Measurements from ENCODE around the gene GAREM2. TPM values are rescaled to one million over a fixed set of nuclear protein-coding genes. Genes with fewer than 3 reads are reported as not detected.

Gene GAREM2
- total and polyA plus RNA-seq, 12 donors: 0.55 to 2.3 (median 1.1) TPM

DNA sequence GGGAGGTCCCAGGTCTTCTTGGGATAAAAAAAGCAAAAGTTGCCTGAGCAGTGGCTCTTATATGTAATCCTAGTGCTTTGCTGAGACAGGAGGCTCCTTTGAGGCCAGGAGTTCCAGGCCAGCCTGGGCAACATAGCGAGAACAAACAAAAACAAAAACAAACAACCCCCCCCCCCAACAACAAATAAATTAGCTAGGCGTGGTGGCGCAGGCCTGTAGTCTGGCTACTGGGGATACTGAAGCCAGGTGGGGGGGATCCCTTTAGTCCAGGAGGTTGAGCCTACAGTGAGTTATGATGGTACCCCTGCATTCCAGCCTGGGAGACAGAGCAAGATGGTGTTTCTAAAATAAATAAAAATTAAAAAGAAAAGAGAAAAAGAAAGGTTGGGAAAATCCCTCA, 5.4 kb downstream of the GAREM2 start:
- DNase-seq: no peak
- intact Hi-C loops (cut with DNase I): no loop called here
- no peak for TF ChIP-seq CTCF (IDR thresholded peaks at IDR 0.05)
- no peak for ATAC-seq
- H3K27me3 ChIP-seq: peaks cover 10 to 40% (median 26%) of the 10 kb centered on the region in 7 donors
- WGBS, 2 donors: 92 to 99% methylated on average over 3 of the region's 3 CpGs
- no peak overlapping the region for H3K27ac ChIP-seq
- peaks cover 6 to 28% (median 18%) of the 10 kb centered on the region in 9 donors for H3K4me1 ChIP-seq
- H3K9me3 ChIP-seq: no peaks in the 10 kb centered on the region
- H3K4me3 ChIP-seq: peak overlapping the region in 7 of 10 donors; percentile 57 to 72 (median 62)
- no peaks in the 10 kb centered on the region for H3K36me3 ChIP-seq

GRCh38 chr2:26178746-26179436, 6.0 kb downstream of the GAREM2 start:
- H3K36me3 ChIP-seq: no peaks in the 10 kb centered on the region
- H3K9me3 ChIP-seq: no peaks in the 10 kb centered on the region
- peak overlapping the region; percentile 28 to 72 (median 60) for H3K4me3 ChIP-seq
- H3K27me3 ChIP-seq: peaks cover 4 to 34% (median 19%) of the 10 kb centered on the region in 7 donors
- TF ChIP-seq CTCF (IDR thresholded peaks at IDR 0.05): peak in 2 of 9 donors; percentile 8 to 13
- intact Hi-C loops (cut with DNase I): no loop called here
- peak; percentile 41 to 64 (median 60) for ATAC-seq
- H3K27ac ChIP-seq: peak overlapping the region in 5 of 10 donors; percentile 7 to 55 (median 41)
- DNase-seq: peak in 1 of 2 donors; percentile 41
- WGBS, 2 donors: 2% methylated on average over 41 to 46 of the region's 48 CpGs
- peaks cover 6 to 23% (median 11%) of the 10 kb centered on the region in 9 donors for H3K4me1 ChIP-seq

DNA sequence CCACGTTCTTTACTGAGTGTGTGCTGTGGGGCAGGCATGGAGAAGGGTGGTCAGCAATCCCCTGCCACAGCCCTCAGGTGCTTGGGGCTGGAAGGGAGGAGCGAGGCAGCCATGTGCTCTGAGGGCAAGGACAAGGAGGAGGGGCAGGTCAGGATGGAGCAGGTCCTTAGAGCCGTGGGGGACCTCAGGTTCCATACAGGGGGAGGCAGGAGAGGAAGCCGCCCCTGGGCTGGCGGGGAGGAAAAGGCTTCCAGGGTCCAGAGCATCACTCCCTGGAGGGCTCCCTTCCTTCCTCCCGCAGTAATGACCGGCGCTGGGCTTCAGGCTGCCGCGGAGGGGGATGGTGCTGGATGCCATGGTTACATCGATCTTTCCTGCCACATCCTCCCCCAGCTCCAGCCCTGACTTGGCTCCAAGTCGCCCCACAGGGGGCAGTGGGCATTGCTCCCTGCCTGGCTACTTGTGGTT, 6.6 kb downstream of the GAREM2 start:
- peaks cover 6 to 25% (median 11%) of the 10 kb centered on the region in 9 donors for H3K4me1 ChIP-seq
- H3K36me3 ChIP-seq: no peaks in the 10 kb centered on the region
- 18 to 23% methylated on average over 12 of the region's 12 CpGs for WGBS, 2 donors
- no peak for TF ChIP-seq CTCF (IDR thresholded peaks at IDR 0.05)
- H3K4me3 ChIP-seq: peak overlapping the region in 9 of 10 donors; percentile 42 to 72 (median 60)
- peak overlapping the region in 3 of 10 donors; percentile 41 to 55 (median 52) for H3K27ac ChIP-seq
- no peaks in the 10 kb centered on the region for H3K9me3 ChIP-seq
- peak in 5 of 8 donors; percentile 18 to 74 (median 29) for ATAC-seq
- no peak for DNase-seq
- intact Hi-C loops (cut with DNase I): no loop called here
- peaks cover 0 to 28% (median 13%) of the 10 kb centered on the region in 7 donors for H3K27me3 ChIP-seq

GRCh38 chr2:26182441-26182840, 9.6 kb downstream of the GAREM2 start:
- Histone ChIP-seq H3K27ac (no peak overlapping the region), H3K36me3 (no peaks in the 10 kb centered on the region), H3K4me3 (no peak overlapping the region), H3K4me1 (peaks cover 6 to 34% (median 18%) of the 10 kb centered on the region in 9 donors), H3K9me3 (no peaks in the 10 kb centered on the region), H3K27me3 (peaks cover 0 to 22% (median 0%) of the 10 kb centered on the region in 7 donors)
- intact Hi-C loops (cut with DNase I): no loop called here
- 80 to 85% methylated on average over 5 of the region's 5 CpGs for WGBS, 2 donors
- DNase-seq (no peak), ATAC-seq (no peak)
- TF ChIP-seq CTCF (IDR thresholded peaks at IDR 0.05): no peak

Measured in heart right ventricle (tissue), 16 donors.